Stimulated activated CD4-positive, alpha-beta T cell treated with anti-CD3 and anti-CD28 coated beads, Interleukin-1b, Interleukin-23, amount 100 ng/mL, for 1 hour (primary cell): ENCODE results near the gene RETREG3.
"Not testable (repeated sequence)": the region's sequence is repeated elsewhere in the genome, so short reads cannot be mapped to it uniquely, and the experiment has no call there.

Experiments
- DNase-seq, 2 donors: peaks; one replicate each; pipeline ENCODE4 v3.0.0-alpha.2; 2020; ENCODE audit warnings: low read depth in 2 of 2

RETREG3 gene

DNA sequence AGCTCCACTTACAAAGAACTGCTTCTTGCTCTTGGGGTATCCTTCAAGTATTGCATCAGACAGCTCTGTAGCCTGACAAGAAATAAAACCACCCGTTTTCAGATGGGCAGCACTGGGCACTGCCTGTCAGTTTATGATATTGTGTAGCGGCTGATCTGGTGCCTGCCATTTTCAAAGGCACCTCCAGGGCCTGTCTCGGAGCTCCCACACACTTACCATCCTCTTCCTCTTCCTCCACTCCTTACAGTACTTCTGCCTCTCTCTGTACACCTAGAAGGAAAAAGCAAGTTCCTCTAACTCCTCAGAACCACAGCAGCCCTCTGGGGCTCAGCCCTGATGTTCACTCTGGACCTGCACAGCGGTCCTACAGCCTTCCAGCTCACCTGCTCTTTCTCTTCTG, 36.1 kb downstream of the RETREG3 start:
- no peak for DNase-seq

GRCh38 chr17:42571435-42572225, 37.5 kb downstream of the RETREG3 start:
- no peak for DNase-seq

GRCh38 chr17:42568341-42569111, 40.6 kb downstream of the RETREG3 start:
- DNase-seq, result no peak

DNA sequence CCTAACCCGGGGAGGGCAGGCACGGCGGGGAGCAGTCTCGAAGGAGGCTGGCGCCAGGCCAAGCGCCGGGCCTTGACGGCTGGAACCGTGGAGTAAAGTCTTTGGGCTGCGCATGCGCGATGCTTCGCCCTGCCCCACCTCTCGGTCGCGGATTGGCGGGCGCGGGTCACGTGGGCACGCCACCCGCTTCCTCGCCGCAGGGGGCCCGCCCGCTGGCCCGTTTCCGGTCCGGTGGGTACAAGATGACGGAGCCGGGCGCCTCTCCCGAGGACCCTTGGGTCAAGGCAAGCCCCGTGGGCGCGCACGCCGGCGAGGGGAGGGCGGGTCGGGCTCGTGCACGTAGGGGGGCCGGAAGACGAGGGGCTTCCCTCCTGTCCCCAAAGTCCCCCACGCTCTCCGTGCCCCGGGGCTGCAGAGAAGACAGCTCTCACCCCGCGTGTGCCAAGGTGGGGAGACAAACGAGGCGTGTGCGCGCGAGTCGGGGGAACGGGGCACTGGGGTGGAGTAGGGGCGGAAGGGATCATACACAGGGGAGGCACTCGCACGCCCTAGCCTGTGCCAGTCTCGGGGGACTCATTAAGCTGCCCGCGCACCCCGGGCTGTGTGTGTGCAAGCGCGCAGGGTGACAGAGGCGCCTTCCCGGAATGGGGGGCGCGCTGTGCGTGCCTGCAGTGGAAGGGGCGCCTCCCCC, 42.1 kb downstream of the RETREG3 start, which contains the start of gene MLX:
MLX (plus strand) TSS at position 218 of the 691 bp plus-strand sequence; CDS start at position 243, 25 bp downstream.
- peak; percentile 81 to 83 for DNase-seq

DNA sequence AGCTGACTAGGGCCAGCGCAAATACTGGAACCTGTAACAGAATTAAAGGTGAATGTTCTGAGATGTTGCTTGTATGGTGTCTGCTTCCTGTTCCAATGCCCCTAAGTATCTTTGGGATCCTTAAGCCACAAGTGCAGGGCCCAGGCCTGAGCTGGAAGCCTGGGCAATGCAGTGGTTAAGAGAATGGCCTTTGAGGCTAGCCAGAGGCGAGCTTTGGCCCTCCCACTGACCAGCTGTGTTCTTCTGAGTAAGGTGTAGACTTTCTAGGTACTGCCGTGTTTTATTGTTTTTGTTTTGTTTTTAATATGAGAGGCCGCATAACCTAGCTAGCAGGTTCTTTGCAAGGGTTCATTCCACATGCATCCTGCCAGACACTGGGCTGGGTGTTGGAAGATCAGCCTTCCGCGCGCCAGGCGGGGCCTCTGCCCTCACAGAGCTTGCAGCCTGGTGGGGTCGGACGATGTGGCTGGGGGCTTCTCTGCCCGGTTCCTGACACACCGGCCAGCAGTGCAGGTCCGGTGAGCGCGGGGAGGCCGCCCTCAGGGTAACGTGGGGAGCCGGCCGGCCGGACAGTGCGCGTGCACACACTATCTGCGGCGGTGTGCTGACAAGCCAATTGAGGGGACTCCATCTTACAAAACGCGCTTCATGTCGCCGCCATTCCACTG, 42.8 kb downstream of the RETREG3 start:
- no peak for DNase-seq

DNA sequence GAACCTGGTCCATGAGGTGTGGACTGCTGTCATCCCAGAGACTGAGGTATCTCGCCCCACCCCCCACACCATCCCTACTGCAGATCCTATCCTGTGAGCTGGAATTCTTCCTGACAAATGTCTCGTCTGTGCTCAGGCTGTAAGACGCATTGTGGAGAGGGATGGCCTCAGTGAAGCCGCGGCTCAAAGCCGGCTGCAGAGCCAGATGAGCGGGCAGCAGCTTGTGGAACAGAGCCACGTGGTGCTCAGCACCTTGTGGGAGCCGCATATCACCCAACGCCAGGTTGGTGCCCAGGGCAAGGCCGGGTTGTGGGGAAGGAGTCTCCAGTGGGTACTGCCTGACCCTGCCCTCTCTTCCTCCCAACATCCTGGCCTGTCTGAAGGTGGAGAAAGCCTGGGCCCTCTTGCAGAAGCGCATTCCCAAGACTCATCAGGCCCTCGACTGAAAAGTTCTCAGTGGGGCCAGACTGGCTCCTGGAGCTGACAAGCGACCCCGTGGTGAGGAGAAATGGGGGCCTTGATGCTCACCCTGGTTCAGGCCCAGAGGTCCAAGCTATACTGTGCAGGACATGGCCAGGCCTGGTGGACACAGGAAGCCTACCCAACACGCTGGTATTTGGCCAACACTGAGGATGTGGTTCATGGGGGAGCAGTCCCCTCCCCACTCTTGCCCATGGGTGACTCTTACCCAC, 43.5 kb downstream of the RETREG3 start:
- no peak for DNase-seq

GRCh38 chr17:42564815-42565522, 44.2 kb downstream of the RETREG3 start:
- no peak for DNase-seq

- no peak for DNase-seq
These were observed 45.2 kb downstream of the RETREG3 start for GRCh38 chr17:42563950-42564349.

DNA sequence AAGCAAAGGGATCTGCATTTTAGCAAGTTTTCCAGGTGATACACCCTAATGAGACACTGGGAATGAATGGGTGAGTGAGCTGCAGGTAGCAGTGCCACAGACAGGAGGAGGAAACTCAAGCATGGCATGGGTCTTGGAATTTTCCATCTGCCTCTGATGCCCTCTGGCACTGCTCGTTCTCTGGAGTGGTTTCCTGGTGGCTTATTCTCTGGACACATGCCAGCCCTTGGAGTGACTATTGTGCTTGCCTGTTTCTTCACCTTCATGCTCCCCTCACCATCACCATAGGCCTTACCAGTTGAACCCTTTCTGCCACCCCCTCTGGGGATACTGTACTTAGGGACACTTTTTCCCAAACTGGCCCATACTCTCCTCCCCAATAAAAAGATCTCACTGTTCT, 45.6 kb downstream of the RETREG3 start:
- DNase-seq, result no peak

GRCh38 chr17:42563143-42563509, 46.0 kb downstream of the RETREG3 start:
- DNase-seq, result no peak

DNA sequence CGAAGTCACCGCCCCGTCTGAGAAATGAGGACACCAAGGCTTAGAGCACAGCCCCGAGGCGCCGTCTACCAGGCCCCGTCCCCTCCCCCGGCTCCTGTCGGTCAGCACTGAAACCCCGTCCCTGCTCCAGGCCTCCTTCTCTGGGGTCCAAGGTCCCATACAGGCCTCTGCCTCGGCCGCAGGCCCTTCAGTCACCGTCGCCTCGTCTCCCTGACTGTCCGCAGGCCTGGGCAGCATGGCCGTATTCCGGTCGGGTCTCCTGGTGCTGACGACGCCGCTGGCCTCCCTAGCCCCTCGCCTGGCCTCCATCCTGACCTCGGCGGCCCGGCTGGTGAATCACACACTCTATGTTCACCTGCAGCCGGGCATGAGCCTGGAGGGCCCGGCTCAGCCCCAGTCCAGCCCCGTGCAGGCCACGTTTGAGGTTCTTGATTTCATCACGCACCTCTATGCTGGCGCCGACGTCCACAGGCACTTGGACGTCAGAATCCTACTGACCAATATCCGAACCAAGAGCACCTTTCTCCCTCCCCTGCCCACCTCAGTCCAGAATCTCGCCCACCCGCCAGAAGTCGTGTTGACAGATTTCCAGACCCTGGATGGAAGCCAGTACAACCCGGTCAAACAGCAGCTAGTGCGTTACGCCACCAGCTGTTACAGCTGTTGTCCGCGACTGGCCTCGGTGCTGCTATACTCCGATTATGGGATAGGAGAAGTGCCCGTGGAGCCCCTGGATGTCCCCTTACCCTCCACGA, 46.6 kb downstream of the RETREG3 start:
- no peak for DNase-seq

DNA sequence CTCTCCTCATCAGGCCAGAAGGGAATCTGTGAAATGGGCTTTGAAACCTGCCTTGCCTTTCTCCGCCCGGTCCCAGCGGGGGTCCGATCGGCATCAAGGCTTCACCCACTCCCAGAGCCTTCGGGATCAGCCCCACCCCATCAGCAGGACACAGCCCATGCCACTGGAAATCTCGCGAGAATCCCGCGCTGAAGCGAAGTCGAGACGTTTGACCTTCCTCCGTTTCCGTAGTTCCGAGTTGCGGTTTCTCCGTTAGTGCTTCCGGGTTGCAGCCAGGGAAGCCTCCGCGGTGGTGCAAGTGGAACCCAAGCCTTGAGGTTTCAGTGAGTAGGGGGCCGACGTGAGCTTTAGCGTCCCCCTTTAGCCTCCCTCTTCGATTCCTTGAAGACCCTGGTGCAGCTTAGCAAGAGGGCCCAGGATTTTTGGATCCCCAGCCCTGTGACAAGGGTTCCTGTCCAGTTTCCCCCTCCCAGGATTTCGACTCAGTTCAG, 47.2 kb downstream of the RETREG3 start, which contains the start of gene COASY:
COASY (plus strand) TSS at position 252 of the 491 bp plus-strand sequence. CDS start 475 bp downstream, outside the sequence.
- DNase-seq, result peak; percentile 75 to 78

- DNase-seq, result no peak
These were observed 48.9 kb downstream of the RETREG3 start for GRCh38 chr17:42560246-42560645.

GRCh38 chr17:42559075-42559474, 50.1 kb downstream of the RETREG3 start:
- no peak for DNase-seq

DNA sequence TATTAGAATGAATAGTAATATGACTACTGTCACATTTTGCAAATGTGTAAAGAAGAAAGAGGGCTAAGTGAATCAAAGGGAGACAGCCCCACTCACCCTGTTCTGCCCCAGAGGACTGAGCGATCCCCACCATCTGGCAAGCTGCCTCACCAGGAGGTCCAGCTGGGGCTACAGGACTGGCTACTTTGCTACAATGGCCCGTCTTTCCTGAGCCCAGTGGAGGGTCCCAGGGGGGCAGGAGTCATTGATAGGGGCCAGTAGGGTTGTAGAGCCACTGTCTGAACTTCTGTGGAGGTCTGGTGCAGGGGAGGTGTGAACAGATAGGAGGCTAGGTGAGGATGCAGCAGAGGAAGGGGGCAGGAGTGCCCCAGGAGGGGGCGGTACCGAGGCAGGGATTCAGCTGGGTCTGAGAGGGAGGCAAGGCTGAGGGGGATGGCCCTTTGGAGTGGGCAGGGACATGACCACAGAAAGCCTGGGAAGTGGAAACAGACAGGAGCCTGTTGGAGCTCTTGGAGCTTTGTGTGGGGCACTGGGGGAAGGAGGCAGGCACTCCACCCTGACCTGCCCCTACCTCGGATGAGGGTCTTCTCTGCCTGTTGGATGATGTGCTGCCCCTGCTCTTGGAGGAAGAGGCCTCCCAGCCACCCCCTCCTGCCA, 53.1 kb downstream of the RETREG3 start:
- DNase-seq, result not testable (repeated sequence)

DNA sequence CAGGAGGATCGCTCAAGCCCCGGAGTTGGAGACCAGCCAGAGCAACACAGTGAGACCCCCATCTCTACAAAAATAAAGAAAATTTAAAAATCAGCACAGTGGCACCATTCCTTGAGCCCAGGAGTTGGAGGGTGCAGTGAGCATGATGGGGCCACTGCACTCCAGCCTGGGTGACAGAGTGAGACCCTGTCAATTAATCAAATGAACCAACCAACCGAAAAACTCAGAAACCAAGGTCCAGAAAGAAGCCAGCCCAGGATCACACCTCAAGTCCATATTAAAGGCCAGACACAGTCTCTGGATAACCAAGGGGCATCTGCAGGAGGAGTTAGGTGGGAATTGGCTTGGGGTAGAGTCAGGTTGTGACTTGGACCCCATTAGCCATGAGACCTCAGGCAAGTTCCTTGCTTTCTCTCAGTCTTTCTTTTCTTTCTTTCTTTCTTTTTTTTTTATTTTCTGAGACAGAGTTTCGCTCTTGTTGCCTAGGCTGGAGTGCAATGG, 54.0 kb downstream of the RETREG3 start:
- no peak for DNase-seq

GRCh38 chr17:42554250-42555121, 54.7 kb downstream of the RETREG3 start:
- no peak for DNase-seq

GRCh38 chr17:42553866-42554249, 55.3 kb downstream of the RETREG3 start:
- DNase-seq, result no peak
